ENCODE data around the gene LDLRAD1. TPM values are rescaled to one million over a fixed set of nuclear protein-coding genes. Genes with fewer than 3 reads are reported as not detected.

Gene LDLRAD1
- total and polyA plus RNA-seq, 2 donors (not counting 3 experiments of a cell fraction or from before 2014, with no cell fraction given): not detected

GRCh38 chr1:54011316-54012007 lies 6.5 kb downstream of the LDLRAD1 start:
- Histone ChIP-seq H3K4me1 (ENCODE audit: control insufficient read depth, extremely low read depth, insufficient read depth, low read length) (no peaks in the 10 kb centered on the region), H3K9ac (replicated peaks; ENCODE audit: extremely low read depth, insufficient read depth, low read length) (no peak overlapping the region), H3K36me3 (ENCODE audit: control insufficient read depth in 2 of 2, extremely low read depth in 1 of 2, insufficient read depth in 2 of 2, low read length in 2 of 2) (no peaks in the 10 kb centered on the region), H3K9me1 (replicated peaks; ENCODE audit: control insufficient read depth, extremely low read depth, insufficient read depth, low read length) (no peaks in the 10 kb centered on the region), H3K79me2 (ENCODE audit: control insufficient read depth, insufficient read depth, low read length) (no peaks in the 10 kb centered on the region), H3K4me3 (replicated peaks in 1 of 3; ENCODE audit: insufficient read depth in 1 of 3, low read depth in 1 of 3, low read length in 3 of 3) (no peak overlapping the region), H3K4me2 (ENCODE audit: insufficient read depth, low read length) (no peak overlapping the region), H3K9me3 (replicated peaks; ENCODE audit: control insufficient read depth, insufficient read depth, low read length) (no peaks in the 10 kb centered on the region), H3K27me3 (ENCODE audit: control insufficient read depth in 2 of 2, insufficient read depth in 2 of 2, low read length in 2 of 2) (peaks cover 0 to 5% of the 10 kb centered on the region in 2 experiments), H4K20me1 (replicated peaks; ENCODE audit: control insufficient read depth, extremely low read depth, insufficient read depth, low read length) (no peaks in the 10 kb centered on the region), H3K27ac (ENCODE audit: insufficient read depth, low read depth, low read length) (no peak overlapping the region), H2AFZ (ENCODE audit: low read depth, low read length) (no peak overlapping the region)
- dilution Hi-C loops (cut with MboI; ENCODE audit: extremely low pct_ligation_motif_present, low sequenced_read_pairs) (no loop called here), intact Hi-C loops (cut with micrococcal nuclease) (no loop called here)
- POLR2A ChIA-PET: no interaction called here
- TF ChIP-seq POLR2AphosphoS5 (IDR thresholded peaks at IDR 0.05; ENCODE audit: insufficient read depth, low read depth, low read length) (no peak), MYC (IDR thresholded peaks at IDR 0.05; ENCODE audit: low read depth, low read length) (no peak)
- DNase-seq (ENCODE audit: low read depth, low spot score): no peak
- BruUV-seq (replicated peaks): no TSS peak
- CTCF ChIA-PET: interaction anchor here (1.3 kb wide), 1 partner anchor 19 kb away, joined by 3 read pairs; no protein-coding TSS in a partner anchor
- FAIRE-seq: no peak

GRCh38 chr1:54010415-54011117 lies 7.4 kb downstream of the LDLRAD1 start:
- H3K27ac ChIP-seq (ENCODE audit: insufficient read depth, low read depth, low read length): no peak overlapping the region
- no peak overlapping the region for H2AFZ ChIP-seq (ENCODE audit: low read depth, low read length)
- H3K36me3 ChIP-seq (ENCODE audit: control insufficient read depth in 2 of 2, extremely low read depth in 1 of 2, insufficient read depth in 2 of 2, low read length in 2 of 2): no peaks in the 10 kb centered on the region
- H3K9me1 ChIP-seq (replicated peaks; ENCODE audit: control insufficient read depth, extremely low read depth, insufficient read depth, low read length): no peaks in the 10 kb centered on the region
- H3K4me2 ChIP-seq (ENCODE audit: insufficient read depth, low read length): no peak overlapping the region
- H3K9me3 ChIP-seq (replicated peaks; ENCODE audit: control insufficient read depth, insufficient read depth, low read length): no peaks in the 10 kb centered on the region
- POLR2A ChIA-PET: no interaction called here
- H3K4me3 ChIP-seq (replicated peaks in 1 of 3; ENCODE audit: insufficient read depth in 1 of 3, low read depth in 1 of 3, low read length in 3 of 3): no peak overlapping the region
- TF ChIP-seq FOS (IDR thresholded peaks at IDR 0.05; ENCODE audit: borderline replicate concordance, insufficient read depth, low read length) (no peak), GATA2 (IDR thresholded peaks at IDR 0.05; ENCODE audit: insufficient read depth, insufficient read length, low read depth, low read length) (no peak), MAX (IDR thresholded peaks at IDR 0.05; ENCODE audit: insufficient read depth, insufficient read length) (no peak), MYC (IDR thresholded peaks at IDR 0.05; ENCODE audit: low read depth, low read length) (no peak), POLR2AphosphoS5 (IDR thresholded peaks at IDR 0.05; ENCODE audit: insufficient read depth, low read depth, low read length) (no peak), JUN (IDR thresholded peaks at IDR 0.05; ENCODE audit: borderline replicate concordance, insufficient read depth, insufficient read length, low read depth) (no peak), EZH2 (IDR thresholded peaks at IDR 0.05; ENCODE audit: borderline replicate concordance, low read depth, low read length, severe bottlenecking) (no peak), POLR2A (IDR thresholded peaks at IDR 0.05; ENCODE audit: low read depth, low read length) (no peak)
- TF ChIP-seq, protein P1, sequence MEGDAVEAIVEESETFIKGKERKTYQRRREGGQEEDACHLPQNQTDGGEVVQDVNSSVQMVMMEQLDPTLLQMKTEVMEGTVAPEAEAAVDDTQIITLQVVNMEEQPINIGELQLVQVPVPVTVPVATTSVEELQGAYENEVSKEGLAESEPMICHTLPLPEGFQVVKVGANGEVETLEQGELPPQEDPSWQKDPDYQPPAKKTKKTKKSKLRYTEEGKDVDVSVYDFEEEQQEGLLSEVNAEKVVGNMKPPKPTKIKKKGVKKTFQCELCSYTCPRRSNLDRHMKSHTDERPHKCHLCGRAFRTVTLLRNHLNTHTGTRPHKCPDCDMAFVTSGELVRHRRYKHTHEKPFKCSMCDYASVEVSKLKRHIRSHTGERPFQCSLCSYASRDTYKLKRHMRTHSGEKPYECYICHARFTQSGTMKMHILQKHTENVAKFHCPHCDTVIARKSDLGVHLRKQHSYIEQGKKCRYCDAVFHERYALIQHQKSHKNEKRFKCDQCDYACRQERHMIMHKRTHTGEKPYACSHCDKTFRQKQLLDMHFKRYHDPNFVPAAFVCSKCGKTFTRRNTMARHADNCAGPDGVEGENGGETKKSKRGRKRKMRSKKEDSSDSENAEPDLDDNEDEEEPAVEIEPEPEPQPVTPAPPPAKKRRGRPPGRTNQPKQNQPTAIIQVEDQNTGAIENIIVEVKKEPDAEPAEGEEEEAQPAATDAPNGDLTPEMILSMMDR (IDR thresholded peaks at IDR 0.05; ENCODE audit: extremely low read depth in 1 of 2, insufficient read depth in 1 of 2, low read depth in 1 of 2, low read length in 2 of 2): no peak
- no peaks in the 10 kb centered on the region for H4K20me1 ChIP-seq (replicated peaks; ENCODE audit: control insufficient read depth, extremely low read depth, insufficient read depth, low read length)
- H3K79me2 ChIP-seq (ENCODE audit: control insufficient read depth, insufficient read depth, low read length): no peaks in the 10 kb centered on the region
- dilution Hi-C loops (cut with MboI; ENCODE audit: extremely low pct_ligation_motif_present, low sequenced_read_pairs): no loop called here
- FAIRE-seq (no peak), DNase-seq (ENCODE audit: low read depth, low spot score) (no peak)
- H3K27me3 ChIP-seq (ENCODE audit: control insufficient read depth in 2 of 2, insufficient read depth in 2 of 2, low read length in 2 of 2): peaks cover 0 to 5% of the 10 kb centered on the region in 2 experiments
- BruUV-seq (replicated peaks): no TSS peak
- intact Hi-C loops (cut with micrococcal nuclease): no loop called here
- no peaks in the 10 kb centered on the region for H3K4me1 ChIP-seq (ENCODE audit: control insufficient read depth, extremely low read depth, insufficient read depth, low read length)
- no peak overlapping the region for H3K9ac ChIP-seq (replicated peaks; ENCODE audit: extremely low read depth, insufficient read depth, low read length)
- CTCF ChIA-PET: interaction anchor here (1.3 kb wide), 1 partner anchor 18 kb away, joined by 3 read pairs; no protein-coding TSS in a partner anchor

Measured in endothelial cell of umbilical vein (primary cell).